GM06990 (cell line): ENCODE data around the gene ZNF135.

Source experiments
- DNase-seq: peaks from one replicate; pipeline ENCODE4 v3.0.0-alpha.2; 2011; ENCODE audit not compliant: insufficient read length; ENCODE audit errors: extremely low read depth
- H3K27me3 ChIP-seq: replicated peaks from 2 replicates; pipeline ENCODE4 v1.6.0; 2011; ENCODE audit warnings: low read length; ENCODE audit not compliant: control insufficient read depth, insufficient read depth
- H3K36me3 ChIP-seq: 2 replicates; pipeline ENCODE4 v1.5.1; 2011; ENCODE audit warnings: low read length; ENCODE audit not compliant: control insufficient read depth, insufficient read depth
- H3K4me3 ChIP-seq: replicated peaks from 2 replicates; pipeline ENCODE4 v1.5.1; 2011; ENCODE audit warnings: low read depth, mild to moderate bottlenecking, control low read depth, low read length
- TF ChIP-seq, protein P1 (sequence below): IDR thresholded peaks from 2 replicates; pipeline ENCODE4 v1.5.1; 2011; ENCODE audit warnings: low read length, control low read depth, mild to moderate bottlenecking, inconsistent platforms; ENCODE audit not compliant: insufficient read depth, poor library complexity, severe bottlenecking

ZNF135 gene

DNA sequence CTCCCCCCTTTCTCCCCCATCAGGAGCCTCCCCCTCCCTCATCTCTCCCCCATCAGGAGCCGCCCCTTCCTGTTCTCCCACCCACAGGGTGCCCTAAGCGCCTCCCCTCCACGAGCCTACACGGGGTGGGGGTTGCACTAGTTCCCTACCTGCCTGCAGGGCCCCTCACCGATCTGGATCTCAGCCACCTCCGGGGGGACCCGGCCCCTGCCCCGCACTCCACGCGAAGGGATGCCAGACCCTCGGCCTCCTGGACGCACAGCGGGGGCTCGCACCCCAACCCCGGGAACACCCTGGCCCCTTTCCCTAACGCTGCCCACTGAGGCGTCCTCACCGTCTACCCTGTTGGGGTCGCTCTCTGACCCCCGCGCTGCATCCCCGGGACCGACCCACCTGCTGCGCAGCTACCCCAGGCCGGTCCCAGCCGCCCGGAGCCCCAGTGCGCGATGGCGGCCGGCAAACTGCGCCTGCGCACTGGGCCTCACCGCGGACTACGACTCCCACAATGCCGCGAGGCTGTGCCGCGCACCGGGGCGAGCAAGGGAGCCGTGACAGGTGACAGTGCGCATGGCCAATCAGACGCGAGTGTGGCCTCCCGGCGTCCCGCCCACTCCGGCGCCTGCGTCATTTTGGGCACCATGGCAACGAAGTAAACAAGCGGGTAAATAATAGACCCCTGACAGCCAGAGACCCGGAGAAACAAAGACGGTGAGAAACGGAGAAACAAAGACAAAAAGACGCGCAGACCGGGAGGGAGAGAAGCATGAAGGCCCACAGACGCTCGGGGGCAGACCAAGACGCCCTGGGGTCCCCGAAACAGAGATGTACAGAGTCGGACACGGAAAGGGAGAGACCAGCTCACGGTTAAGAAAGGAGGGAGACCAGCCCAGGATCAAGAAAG lies 38.9 kb downstream of the ZNF135 start, which contains the start of gene ZSCAN18:
TSS of gene ZSCAN18 (minus strand) at position 451 of the 901 bp plus-strand sequence. CDS start 7,964 bp downstream, outside the sequence.
- Histone ChIP-seq H3K4me3 (peak within 1 kb of the TSS; percentile 74), H3K27me3 (no peaks in the 10 kb centered on the region), H3K36me3 (no peaks in the 10 kb centered on the region)
- TF ChIP-seq, protein P1, sequence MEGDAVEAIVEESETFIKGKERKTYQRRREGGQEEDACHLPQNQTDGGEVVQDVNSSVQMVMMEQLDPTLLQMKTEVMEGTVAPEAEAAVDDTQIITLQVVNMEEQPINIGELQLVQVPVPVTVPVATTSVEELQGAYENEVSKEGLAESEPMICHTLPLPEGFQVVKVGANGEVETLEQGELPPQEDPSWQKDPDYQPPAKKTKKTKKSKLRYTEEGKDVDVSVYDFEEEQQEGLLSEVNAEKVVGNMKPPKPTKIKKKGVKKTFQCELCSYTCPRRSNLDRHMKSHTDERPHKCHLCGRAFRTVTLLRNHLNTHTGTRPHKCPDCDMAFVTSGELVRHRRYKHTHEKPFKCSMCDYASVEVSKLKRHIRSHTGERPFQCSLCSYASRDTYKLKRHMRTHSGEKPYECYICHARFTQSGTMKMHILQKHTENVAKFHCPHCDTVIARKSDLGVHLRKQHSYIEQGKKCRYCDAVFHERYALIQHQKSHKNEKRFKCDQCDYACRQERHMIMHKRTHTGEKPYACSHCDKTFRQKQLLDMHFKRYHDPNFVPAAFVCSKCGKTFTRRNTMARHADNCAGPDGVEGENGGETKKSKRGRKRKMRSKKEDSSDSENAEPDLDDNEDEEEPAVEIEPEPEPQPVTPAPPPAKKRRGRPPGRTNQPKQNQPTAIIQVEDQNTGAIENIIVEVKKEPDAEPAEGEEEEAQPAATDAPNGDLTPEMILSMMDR, result no peak
- peak; percentile 79 for DNase-seq

DNA sequence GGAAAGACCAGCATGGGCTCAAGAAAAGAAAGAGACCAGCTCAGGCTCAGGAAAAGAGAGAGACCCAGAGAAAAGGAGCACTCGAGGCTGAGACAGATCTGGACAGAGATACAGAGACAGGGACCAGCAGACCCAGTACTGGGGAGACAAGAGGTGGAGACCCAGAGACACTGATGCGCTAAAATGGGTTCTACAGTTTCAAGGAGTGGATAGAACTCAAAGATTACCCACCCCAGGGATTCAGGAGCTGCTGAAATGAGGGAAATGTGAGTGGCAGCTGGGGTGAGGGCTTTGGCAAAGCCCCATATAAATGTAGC lies 39.6 kb downstream of the ZNF135 start:
- Histone ChIP-seq H3K36me3 (no peaks in the 10 kb centered on the region), H3K4me3 (peak overlapping the region; percentile 55), H3K27me3 (no peaks in the 10 kb centered on the region)
- DNase-seq, result no peak
- TF ChIP-seq, protein P1, result no peak

DNA sequence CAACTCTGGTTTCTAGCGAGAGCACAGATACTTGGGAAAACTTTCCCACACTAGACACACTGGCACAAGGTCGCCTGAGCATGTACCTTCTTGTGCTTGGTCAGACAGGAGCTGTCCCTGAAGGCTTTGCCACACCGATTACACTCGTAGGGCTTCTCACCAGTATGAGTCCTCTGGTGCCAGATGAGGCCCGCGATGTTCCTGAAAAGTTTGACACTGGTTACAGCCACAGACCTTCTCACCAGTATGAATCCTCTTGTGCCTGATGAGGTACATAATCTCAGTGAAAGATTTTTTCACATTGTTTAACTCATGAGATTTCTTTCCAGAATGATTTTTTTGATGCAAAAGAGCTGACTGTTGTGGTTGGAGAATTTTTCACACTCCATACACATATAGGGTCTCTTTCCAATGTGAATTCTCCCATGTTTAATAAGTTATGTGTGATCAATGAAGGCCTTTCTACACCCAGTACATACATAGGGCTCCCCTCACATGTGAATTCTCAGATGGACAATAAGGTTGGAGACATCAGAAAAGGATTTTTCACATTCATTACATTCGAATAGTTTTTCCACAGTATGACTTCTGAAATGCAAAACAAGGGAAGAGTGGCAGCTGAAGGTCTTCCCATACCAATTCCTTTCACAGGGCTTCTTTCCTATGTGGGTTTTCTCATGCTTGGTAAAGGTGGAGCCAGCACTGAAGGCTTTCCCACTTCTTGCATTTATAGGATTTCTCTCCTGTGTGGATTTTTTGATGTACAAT lies 48.9 kb downstream of the ZNF135 start:
- TF ChIP-seq, protein P1, result no peak
- DNase-seq, result no peak
- H3K27me3 ChIP-seq, result no peaks in the 10 kb centered on the region
- H3K36me3 ChIP-seq, result no peaks in the 10 kb centered on the region
- no peak overlapping the region for H3K4me3 ChIP-seq

DNA sequence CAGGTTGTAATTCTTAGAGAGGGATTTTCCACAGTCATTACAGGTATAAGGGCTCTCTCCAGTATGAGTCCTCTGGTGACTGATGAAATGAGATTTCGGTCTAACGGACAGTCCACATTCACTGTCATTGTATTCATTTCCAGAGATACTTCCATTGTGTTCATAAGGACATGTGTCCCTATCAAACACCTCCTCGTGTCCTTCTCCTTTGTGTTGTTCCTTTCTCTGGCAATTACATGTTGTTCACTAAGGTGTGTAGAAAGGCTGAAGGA lies 49.4 kb downstream of the ZNF135 start:
- no peaks in the 10 kb centered on the region for H3K27me3 ChIP-seq
- no peak overlapping the region for H3K4me3 ChIP-seq
- no peak for DNase-seq
- TF ChIP-seq, protein P1, result no peak
- no peaks in the 10 kb centered on the region for H3K36me3 ChIP-seq

DNA sequence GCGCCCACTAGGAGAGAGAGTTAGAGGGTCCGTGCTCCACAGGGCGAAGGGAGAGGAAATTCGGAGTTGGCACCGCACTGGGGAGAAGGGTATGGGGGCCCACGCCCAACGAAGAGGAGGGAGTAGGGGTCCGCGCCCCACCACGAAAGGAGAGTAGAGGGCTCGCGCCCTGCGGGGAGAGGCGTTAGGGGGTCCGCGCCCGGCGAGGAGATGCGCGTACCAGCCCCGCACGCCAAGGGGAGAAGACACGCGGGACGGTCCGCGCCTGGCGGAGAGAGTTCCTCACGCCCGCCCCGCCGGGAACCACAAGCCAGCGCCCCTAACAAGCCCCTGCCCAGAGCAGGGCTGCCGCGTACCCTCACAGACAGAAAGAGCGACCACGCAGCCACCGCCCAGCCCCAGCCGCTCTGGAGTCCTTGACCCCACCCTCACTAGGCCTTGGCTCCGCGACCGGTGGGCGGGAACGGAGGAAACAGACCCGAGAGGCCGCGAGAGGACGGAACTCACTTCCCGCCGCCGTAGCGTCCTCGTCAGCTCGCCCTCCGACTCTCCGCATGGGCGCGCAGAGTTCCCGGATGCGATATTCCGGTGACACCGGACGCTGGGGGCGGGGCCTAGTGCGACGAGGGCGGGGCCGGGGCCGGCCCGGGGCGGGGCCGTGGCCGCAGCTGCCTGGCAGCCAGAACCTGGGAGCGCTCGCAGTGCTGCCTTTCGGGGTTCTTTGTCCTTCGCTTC lies 58.9 kb downstream of the ZNF135 start:
- no peak overlapping the region for H3K4me3 ChIP-seq

More for the DNA sequence above, 58.9 kb downstream of the ZNF135 start:
- DNase-seq, result no peak
- Histone ChIP-seq H3K36me3 (no peaks in the 10 kb centered on the region), H3K27me3 (no peaks in the 10 kb centered on the region)
- TF ChIP-seq, protein P1, result no peak
